ENCODE results near the gene PTPRN2.

Gene PTPRN2

GRCh38 chr7:158027646-158028045 is 560.0 kb downstream of the PTPRN2 start:
- DNase-seq (ENCODE audit: low read depth) = no peak
- no peak for TF ChIP-seq CTCF (IDR thresholded peaks at IDR 0.05; ENCODE audit: low read depth, low read length, missing control alignments)
- no peak overlapping the region for H3K4me3 ChIP-seq (ENCODE audit: low read depth, low read length)
- in situ Hi-C loops (cut with HindIII; ENCODE audit: low sequenced_read_pairs) = no loop called here

DNA sequence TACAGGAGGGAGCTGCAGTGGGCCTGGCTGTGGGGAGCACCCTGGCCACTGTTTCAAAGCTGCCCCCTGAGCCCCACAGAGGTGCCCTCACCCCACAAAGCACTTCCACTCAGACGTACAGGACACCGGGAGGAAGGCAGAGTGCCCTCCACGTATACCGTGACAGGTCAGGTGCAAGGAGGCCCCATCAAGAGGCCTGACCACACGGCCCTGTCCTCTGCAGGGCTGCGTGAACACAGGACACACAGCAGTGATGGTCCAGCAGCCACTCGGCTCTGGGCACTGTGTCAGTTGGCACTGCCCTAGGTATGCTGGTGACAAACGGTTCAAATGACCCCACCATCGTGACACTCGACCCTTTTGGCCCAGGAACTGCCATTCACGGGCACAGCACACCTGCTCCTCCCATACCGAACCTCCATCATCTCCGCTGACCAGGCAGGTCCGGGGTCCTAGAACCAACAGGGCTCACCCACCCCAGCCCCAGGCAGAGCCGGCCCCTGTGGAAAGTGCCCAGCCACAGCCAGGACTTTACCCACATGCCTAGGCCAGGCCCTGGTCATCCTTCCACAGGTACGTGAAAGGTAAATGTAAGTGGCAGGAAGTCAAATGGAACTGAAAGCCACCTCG is 560.9 kb downstream of the PTPRN2 start:
- TF ChIP-seq CTCF (IDR thresholded peaks at IDR 0.05; ENCODE audit: low read depth, low read length, missing control alignments) = no peak
- no peak overlapping the region for H3K4me3 ChIP-seq (ENCODE audit: low read depth, low read length)
- no peak for DNase-seq (ENCODE audit: low read depth)
- in situ Hi-C loops (cut with HindIII; ENCODE audit: low sequenced_read_pairs) = no loop called here

DNA sequence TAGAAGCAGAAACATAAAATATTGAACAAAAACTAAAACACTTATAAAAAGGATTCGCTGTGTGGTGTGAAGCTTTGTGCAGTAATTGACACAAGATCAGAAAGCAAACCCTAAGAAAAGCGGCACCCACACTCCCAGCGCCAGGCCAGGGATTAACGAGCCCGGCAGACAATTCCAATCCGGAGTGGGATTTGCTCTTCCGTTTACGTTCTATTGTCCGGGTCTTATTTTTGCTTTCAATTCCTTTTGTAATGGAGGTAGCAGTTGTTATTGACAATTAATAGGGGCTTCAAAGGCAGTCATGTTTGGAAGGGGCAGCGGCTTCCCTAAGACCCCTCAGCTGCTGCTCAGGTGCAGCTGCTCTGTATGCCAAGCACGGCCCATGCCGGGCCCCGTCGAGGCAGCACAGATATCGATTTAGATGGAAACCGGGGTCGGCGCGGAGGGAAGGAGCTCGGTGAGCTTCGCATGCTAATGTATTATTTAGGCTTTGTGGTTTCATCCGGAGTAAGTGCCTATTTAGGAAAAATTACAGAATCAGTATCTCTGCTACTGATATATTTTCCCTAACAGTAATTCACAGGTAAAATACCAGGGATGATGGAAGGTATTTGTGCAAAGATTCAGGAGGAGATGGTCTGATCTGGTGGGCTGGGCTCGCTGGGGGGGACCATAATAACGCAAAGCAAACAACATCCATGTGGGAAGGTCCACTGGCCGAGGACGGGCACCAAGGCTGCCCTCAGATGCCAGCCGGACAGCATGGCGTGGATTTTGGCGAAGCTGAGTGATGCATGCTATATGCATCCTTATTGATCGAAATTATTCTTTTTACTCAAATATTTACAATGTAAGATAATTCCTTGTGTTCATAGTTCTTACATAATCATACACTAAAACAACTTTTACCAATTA is 561.7 kb downstream of the PTPRN2 start:
- H3K4me3 ChIP-seq (ENCODE audit: low read depth, low read length) = no peak overlapping the region
- no peak for DNase-seq (ENCODE audit: low read depth)
- TF ChIP-seq CTCF (IDR thresholded peaks at IDR 0.05; ENCODE audit: low read depth, low read length, missing control alignments) = no peak
- in situ Hi-C loops (cut with HindIII; ENCODE audit: low sequenced_read_pairs) = no loop called here

DNA sequence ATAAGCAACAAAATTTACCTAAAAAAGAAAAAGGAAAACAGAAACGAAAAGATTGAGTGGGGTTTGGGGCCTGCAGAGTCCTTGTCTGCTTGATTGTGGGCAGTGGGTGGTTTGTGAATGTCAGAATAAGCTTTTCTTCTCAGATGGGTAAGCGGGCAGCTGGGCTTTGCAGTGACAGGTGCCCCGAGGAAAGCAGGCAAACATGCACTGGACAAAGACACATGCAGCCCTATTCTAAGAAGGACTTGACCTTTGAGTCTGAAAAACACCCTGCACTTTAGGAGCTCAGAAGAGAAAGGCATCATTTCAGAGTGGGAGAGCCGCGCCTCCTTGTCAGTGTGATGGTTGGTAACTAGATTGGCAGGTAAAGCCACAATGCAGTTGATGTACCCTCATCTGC is 562.7 kb downstream of the PTPRN2 start:
- in situ Hi-C loops (cut with HindIII; ENCODE audit: low sequenced_read_pairs) = no loop called here
- TF ChIP-seq CTCF (IDR thresholded peaks at IDR 0.05; ENCODE audit: low read depth, low read length, missing control alignments) = no peak
- no peak for DNase-seq (ENCODE audit: low read depth)
- H3K4me3 ChIP-seq (ENCODE audit: low read depth, low read length) = no peak overlapping the region

DNA sequence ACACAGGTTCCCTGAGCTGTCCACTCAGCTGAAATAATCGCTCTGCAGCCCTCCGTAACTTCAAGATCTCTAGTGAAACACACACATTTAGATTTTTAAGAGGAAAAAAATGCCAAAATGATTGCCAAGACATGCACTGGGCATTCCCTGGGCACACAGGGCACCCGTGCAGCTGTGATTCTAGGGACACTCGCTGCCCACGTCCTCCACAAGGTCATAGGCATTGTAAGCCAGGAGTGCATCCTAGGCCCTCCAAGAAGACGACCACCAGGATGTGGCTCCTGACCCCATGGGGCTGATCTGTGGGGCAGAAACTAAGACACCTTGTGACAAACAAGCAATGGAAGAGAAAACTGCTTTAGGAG is 563.3 kb downstream of the PTPRN2 start:
- no peak for TF ChIP-seq CTCF (IDR thresholded peaks at IDR 0.05; ENCODE audit: low read depth, low read length, missing control alignments)
- no peak overlapping the region for H3K4me3 ChIP-seq (ENCODE audit: low read depth, low read length)
- no peak for DNase-seq (ENCODE audit: low read depth)
- in situ Hi-C loops (cut with HindIII; ENCODE audit: low sequenced_read_pairs) = no loop called here

DNA sequence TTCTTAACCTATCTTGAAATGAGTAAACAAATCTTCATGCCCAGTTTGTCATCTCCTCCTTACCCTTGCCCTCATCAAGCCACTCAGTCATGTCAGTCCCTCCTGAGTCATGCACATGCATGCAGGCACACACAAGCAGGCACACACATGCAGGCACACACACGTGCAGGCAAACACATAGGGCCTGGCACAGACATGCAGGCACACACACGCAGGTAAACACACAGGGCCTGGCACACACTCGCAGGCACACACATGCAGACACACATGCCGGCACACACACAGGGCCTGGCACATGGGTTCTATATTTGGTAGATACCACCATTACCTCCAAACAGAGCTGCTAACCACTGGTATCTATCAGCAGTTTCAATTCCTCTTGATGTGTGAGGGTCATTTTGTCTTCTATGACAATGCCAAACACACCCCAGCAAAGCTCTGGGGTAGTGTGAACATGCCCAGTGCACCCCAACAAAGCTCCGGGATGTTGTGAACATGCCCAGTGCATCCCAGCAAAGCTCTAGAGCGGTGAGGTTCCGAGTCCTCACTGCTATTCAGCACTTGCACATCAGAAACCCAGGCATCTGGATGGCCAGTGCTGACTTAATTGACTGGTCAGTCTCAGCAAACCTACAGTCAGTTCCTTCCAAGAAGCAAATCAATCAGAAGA is 563.8 kb downstream of the PTPRN2 start:
- in situ Hi-C loops (cut with HindIII; ENCODE audit: low sequenced_read_pairs) = no loop called here

More for the DNA sequence above, 563.8 kb downstream of the PTPRN2 start:
- no peak for TF ChIP-seq CTCF (IDR thresholded peaks at IDR 0.05; ENCODE audit: low read depth, low read length, missing control alignments)
- no peak for DNase-seq (ENCODE audit: low read depth)
- H3K4me3 ChIP-seq (ENCODE audit: low read depth, low read length) = no peak overlapping the region

Data from astrocyte of the cerebellum (primary cell).